ENCODE results near the gene WNT9A.
"Not testable (repeated sequence)": the region's sequence is repeated elsewhere in the genome, so short reads cannot be mapped to it uniquely, and the experiment has no call there.

The WNT9A gene

DNA sequence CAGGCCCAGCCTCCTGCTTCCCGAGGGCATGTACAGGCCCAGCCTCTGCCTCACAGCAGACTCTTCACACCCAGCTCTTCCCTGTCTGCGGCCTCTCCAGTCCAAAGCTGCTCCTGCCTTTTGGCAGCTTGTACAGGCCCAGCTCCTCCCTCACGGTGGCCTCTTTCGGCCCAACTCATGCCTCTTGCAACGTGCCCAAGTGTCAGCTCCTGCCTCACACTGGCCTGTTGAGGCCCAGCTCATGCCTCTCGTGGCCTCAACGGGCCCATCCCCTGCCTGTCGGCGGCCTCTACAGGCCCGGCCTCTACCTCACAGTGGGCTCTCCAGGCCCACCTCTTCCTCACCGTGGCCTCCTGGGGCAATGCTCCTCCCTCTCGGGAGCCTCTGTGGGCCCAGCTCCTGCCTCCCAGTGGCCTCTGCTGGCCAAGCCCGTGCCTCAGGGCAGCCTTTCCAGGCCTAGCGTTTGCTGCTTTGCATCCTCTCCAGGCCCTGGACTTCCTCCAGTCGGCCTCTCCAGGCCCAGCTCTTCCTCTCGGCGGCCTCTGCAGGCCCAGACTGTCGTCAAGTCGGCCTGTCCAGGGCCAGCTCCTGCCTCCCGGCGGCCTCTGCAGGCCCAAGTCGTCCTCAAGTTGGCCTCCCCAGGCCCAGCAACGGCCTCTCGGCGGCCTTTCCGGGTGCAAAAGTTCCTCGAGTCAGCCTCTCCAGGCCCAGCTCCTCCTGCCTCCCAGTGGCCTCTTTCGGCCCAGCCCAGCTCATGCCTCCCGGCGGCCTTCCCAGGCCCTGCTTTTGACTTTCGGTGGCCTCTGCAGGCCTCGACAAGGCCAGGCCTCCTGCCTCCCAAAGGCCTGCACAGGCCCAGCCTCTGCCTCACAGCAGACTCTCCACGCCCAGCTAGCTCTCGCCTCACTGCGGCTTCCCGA, 22.6 kb upstream of the WNT9A start:
- DNase-seq (ENCODE audit: low read depth); H3K4me3 ChIP-seq (ENCODE audit: low read depth, low read length): not testable (repeated sequence)

DNA sequence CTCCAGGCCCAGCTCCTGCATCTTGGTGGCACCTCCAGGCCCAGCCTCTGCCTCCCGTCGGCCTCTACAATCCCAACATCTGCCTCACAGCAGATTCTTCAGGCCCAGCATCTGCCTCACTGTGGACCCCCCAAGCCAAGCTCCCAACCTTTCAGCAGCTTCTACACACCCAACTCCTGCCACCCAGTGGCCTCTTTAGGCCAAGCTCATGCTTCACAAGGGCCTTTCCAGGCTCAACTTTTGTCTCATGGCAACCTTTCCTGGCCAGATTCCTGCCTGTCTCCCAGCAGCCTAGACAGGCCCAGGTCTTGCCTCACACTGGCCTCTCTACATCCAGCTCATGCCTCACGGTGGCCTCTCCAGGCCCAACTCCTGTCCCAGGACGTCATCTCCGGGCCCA, 20.1 kb upstream of the WNT9A start:
- H3K4me3 ChIP-seq (ENCODE audit: low read depth, low read length); DNase-seq (ENCODE audit: low read depth): not testable (repeated sequence)
- TF ChIP-seq, protein P1, sequence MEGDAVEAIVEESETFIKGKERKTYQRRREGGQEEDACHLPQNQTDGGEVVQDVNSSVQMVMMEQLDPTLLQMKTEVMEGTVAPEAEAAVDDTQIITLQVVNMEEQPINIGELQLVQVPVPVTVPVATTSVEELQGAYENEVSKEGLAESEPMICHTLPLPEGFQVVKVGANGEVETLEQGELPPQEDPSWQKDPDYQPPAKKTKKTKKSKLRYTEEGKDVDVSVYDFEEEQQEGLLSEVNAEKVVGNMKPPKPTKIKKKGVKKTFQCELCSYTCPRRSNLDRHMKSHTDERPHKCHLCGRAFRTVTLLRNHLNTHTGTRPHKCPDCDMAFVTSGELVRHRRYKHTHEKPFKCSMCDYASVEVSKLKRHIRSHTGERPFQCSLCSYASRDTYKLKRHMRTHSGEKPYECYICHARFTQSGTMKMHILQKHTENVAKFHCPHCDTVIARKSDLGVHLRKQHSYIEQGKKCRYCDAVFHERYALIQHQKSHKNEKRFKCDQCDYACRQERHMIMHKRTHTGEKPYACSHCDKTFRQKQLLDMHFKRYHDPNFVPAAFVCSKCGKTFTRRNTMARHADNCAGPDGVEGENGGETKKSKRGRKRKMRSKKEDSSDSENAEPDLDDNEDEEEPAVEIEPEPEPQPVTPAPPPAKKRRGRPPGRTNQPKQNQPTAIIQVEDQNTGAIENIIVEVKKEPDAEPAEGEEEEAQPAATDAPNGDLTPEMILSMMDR (conservative IDR thresholded peaks at IDR 0.05; ENCODE audit: low read depth, low read length) = peak; percentile 27

DNA sequence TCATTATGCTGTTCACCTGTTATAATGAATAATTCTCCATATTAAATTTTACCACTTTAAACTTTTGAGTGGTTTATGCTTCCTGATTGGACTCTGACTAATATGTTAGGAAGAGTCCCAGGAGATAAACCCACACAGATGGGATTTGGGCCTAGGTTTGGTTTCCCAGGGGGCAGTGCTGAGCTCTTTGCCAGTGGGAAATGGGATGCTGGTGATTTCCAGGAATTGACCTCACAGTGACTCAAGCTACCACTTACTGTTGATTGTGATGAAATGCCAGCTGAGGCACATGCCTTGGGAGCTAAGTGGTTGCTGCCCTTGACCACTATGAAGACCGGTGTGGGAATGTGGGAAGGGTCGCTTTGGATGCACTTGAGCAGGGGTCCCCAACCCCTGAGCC, 19.0 kb upstream of the WNT9A start:
- not testable (repeated sequence) for H3K4me3 ChIP-seq (ENCODE audit: low read depth, low read length); DNase-seq (ENCODE audit: low read depth)
- TF ChIP-seq, protein P1 (conservative IDR thresholded peaks at IDR 0.05; ENCODE audit: low read depth, low read length) = peak; percentile 2

DNA sequence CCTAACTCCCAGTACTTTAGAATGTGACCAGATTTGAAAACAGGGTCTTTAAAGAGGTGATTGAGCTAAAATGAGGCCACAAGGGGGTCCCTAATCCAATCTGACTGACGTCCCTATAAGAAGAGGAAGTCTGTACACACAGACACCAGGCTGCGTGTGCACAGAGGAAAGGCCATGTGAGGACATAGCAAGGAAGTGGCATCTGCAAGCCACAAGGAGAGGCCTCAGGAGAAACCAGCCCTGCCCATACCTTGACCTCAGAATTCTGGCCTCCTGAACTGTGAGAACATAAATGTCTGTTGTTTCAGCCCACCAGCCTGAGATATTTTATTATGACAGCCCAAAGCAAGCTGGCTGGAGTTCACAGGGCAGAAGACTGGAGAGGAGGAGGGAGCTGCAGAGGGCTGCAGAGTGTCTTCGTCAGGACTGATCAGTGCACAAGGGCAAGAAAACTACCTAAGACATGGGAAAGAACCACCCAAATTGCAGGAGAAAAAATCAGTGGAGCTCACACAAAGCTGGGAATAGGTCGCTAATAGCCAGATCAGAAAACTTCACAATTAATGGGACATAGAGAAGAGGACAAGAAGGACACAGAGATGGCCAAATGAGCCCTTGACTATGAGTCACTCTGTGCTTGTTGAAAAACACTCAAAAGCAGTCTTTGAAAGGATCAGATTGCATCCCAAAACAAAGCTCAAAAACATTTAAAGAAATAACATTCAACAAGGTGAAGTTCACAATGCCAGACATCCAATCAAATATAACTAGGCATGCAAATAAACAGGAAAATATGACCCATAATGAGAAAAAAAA, 14.1 kb upstream of the WNT9A start:
- no peak for DNase-seq (ENCODE audit: low read depth)
- no peak overlapping the region for H3K4me3 ChIP-seq (ENCODE audit: low read depth, low read length)
- TF ChIP-seq, protein P1 (conservative IDR thresholded peaks at IDR 0.05; ENCODE audit: low read depth, low read length) = no peak

DNA sequence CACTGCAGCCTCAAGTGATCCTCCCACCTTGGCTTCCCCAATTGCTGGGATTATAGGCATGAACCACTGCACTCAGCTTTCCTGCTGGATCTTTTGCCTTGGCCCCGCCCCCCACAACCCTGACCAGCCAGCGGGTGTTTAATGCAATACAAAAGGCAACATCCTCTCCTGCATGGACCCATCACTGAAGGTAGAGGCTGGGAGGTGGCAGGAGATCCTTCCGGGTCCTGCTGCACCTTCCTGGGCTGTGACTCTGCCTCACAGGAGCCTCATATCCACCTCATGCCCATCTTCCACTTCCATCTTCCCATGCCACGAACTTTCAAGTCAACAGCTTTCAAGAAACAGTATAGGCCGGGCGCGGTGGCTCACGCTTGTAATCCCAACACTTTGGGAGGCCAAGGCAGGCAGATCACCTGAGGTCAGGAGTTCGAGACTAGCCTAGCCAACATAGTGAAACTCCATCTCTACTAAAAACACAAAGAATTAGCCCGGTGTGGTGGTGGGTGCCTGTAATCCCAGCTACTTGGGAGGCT, 11.7 kb upstream of the WNT9A start:
- TF ChIP-seq, protein P1 (conservative IDR thresholded peaks at IDR 0.05; ENCODE audit: low read depth, low read length) = no peak
- no peak for DNase-seq (ENCODE audit: low read depth)
- H3K4me3 ChIP-seq (ENCODE audit: low read depth, low read length) = no peak overlapping the region

DNA sequence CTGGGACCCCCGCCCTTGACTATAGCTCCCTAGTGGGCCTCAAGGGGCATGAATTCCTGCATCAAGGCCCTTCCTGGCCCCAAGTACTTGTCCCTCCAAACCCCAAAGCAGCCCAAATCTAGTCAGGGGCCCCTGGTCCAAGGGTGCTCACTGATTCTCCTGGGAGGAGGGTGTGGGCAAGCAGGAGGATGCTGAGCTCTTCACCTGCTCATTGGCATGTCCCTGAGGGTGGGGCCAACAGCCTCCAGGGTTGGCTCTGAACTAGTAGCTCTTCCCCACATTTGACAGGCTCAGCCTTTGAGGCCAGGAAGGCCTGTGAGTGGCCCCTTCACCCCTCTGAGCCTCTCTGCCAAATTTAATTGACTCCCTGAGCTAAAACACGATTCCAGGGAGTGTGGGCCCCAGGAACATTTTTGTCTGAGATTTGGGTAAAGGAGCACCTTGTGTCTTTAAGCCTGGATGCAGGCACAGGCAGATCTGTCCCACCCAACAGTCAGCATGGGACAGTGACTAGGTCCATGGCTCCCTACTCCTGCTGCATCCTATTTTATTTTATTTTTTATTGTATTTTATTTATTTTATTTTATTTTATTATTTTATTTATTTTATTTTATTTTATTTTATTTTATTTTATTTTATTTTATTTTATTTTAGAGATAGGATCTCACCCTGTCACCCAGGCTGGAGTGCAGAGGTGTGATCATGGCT, 11.0 kb upstream of the WNT9A start:
- H3K4me3 ChIP-seq (ENCODE audit: low read depth, low read length) = no peak overlapping the region
- no peak for DNase-seq (ENCODE audit: low read depth)
- TF ChIP-seq, protein P1 (conservative IDR thresholded peaks at IDR 0.05; ENCODE audit: low read depth, low read length) = no peak

DNA sequence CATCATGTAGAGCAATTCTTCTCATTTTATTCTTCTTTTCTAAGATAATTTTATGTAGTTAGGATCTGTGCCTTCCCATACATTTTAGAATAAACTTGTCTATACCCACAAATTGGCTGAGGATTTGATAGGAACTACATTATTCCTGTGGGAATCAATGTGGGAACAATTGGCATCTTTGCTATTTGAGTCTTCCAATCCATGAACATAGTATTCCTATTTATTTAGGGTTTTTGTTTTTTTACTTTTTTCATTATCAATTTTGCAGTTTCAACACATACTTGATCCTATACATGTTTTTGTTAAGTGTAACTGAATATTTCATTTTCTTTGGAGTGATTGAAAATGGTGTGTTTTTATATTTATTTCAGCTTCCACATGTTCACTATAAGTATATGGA, 8.1 kb upstream of the WNT9A start:
- H3K4me3 ChIP-seq (ENCODE audit: low read depth, low read length) = no peak overlapping the region
- no peak for DNase-seq (ENCODE audit: low read depth)
- TF ChIP-seq, protein P1 (conservative IDR thresholded peaks at IDR 0.05; ENCODE audit: low read depth, low read length) = no peak
